GM23338 (cell line): ENCODE measurements around the gene GGA2. TPM values are rescaled to one million over a fixed set of nuclear protein-coding genes. Genes with fewer than 3 reads are reported as not detected.

ENCODE experiments used
- ATAC-seq: fragments of 200-7000 bp; cut with Tn5 transposase; 3 replicates; pipeline ENCODE4 v1.9.1; 2020
- DNase-seq: peaks from one replicate; pipeline ENCODE4 v3.0.0-alpha.2; 2015; ENCODE audit warnings: low spot score
- H2AFZ ChIP-seq: fragments of 200-600 bp; sonication (generic); 2 replicates; pipeline ENCODE4 v1.8.0; 2016; ENCODE audit warnings: antibody characterized with exemption, mild to moderate bottlenecking, moderate library complexity
- H3F3A ChIP-seq: fragments of 200-600 bp; sonication (generic); replicated peaks from 2 replicates; pipeline ENCODE4 v1.8.0; 2017; ENCODE audit warnings: antibody characterized with exemption, mixed run types, low read depth
- H3K27ac ChIP-seq: fragments of 200-600 bp; sonication (generic); 2 replicates; pipeline ENCODE4 v1.6.1; 2016; ENCODE audit warnings: low read depth
- H3K27me3 ChIP-seq: fragments of 200-600 bp; sonication (generic); 2 replicates; pipeline ENCODE4 v1.8.0; 2016; ENCODE audit warnings: mild to moderate bottlenecking, mixed run types, moderate library complexity; ENCODE audit not compliant: insufficient read depth
- H3K36me3 ChIP-seq: fragments of 200-600 bp; sonication (generic); 2 replicates; pipeline ENCODE4 v1.8.0; 2016; ENCODE audit warnings: mild to moderate bottlenecking; ENCODE audit not compliant: insufficient read depth
- H3K4me1 ChIP-seq: fragments of 200-600 bp; sonication (generic); 2 replicates; pipeline ENCODE4 v1.8.0; 2016; ENCODE audit warnings: mild to moderate bottlenecking, moderate library complexity; ENCODE audit not compliant: insufficient read depth
- H3K4me2 ChIP-seq: fragments of 200-600 bp; sonication (generic); 2 replicates; pipeline ENCODE4 v1.7.1; 2017; ENCODE audit warnings: mixed run types
- H3K4me3 ChIP-seq: fragments of 200-600 bp; sonication (generic); 2 replicates; pipeline ENCODE4 v1.6.1; 2016; ENCODE audit warnings: mixed run types
- H3K79me2 ChIP-seq: fragments of 200-600 bp; sonication (generic); replicated peaks from 2 replicates; pipeline ENCODE4 v1.8.0; 2017; ENCODE audit warnings: mild to moderate bottlenecking; ENCODE audit not compliant: insufficient read depth
- H3K9me2 ChIP-seq: fragments of 200-600 bp; sonication (generic); 2 replicates; pipeline ENCODE4 v1.8.0; 2017; ENCODE audit not compliant: insufficient read depth
- H4K20me1 ChIP-seq: fragments of 200-600 bp; sonication (generic); replicated peaks from 2 replicates; pipeline ENCODE4 v1.8.0; 2017; ENCODE audit warnings: mild to moderate bottlenecking; ENCODE audit not compliant: insufficient read depth
- H3K27ac Mint-ChIP-seq: 2 replicates; pipeline ENCODE4 v1.8.0; 2020; ENCODE audit warnings: inconsistent platforms, mild to moderate bottlenecking, moderate library complexity, mixed read lengths
- H3K27me3 Mint-ChIP-seq: 3 replicates; pipeline ENCODE4 v1.8.0; 2022; ENCODE audit warnings: low read depth, mild to moderate bottlenecking, moderate library complexity, mixed read lengths, inconsistent platforms; ENCODE audit not compliant: insufficient read depth, poor library complexity
- H3K36me3 Mint-ChIP-seq: 3 replicates; pipeline ENCODE4 v1.8.0; 2021; ENCODE audit warnings: low read depth, mild to moderate bottlenecking, inconsistent platforms, moderate library complexity, mixed read lengths
- H3K4me1 Mint-ChIP-seq: 3 replicates; pipeline ENCODE4 v1.8.0; 2020; ENCODE audit warnings: mild to moderate bottlenecking, inconsistent platforms, mixed read lengths
- H3K4me3 Mint-ChIP-seq: 3 replicates; pipeline ENCODE4 v1.8.0; 2021; ENCODE audit warnings: moderate library complexity, mild to moderate bottlenecking, inconsistent platforms, mixed read lengths
- H3K9me3 Mint-ChIP-seq: 3 replicates; pipeline ENCODE4 v1.8.0; 2020; ENCODE audit warnings: moderate library complexity, mild to moderate bottlenecking, inconsistent platforms, mixed read lengths
- CREB1 ChIP-seq: fragments of 250-450 bp; sonication (Bioruptor Pico); IDR thresholded peaks from 2 replicates; pipeline ENCODE4 v1.5.0; 2020; ENCODE audit warnings: low read depth, mild to moderate bottlenecking, moderate library complexity
- EZH2 ChIP-seq: fragments of 200-600 bp; sonication (generic); IDR thresholded peaks from one replicate; pipeline ENCODE4 v1.8.0; 2017; ENCODE audit warnings: antibody characterized with exemption, mild to moderate bottlenecking, low read depth; ENCODE audit not compliant: unreplicated experiment
- EZH2phosphoT487 ChIP-seq: fragments of 200-600 bp; sonication (generic); IDR thresholded peaks from one replicate; pipeline ENCODE4 v1.8.1; 2018; ENCODE audit warnings: antibody characterized with exemption; ENCODE audit not compliant: unreplicated experiment
- JUNB ChIP-seq: IDR thresholded peaks from one replicate; pipeline ENCODE4 v1.6.1; 2016; ENCODE audit warnings: antibody characterized with exemption; ENCODE audit not compliant: unreplicated experiment
- NANOG ChIP-seq: IDR thresholded peaks from 2 replicates; pipeline ENCODE4 v1.6.1; 2016; ENCODE audit warnings: antibody characterized with exemption, borderline replicate concordance
- POLR2AphosphoS5 ChIP-seq: IDR thresholded peaks from 2 replicates; pipeline ENCODE4 v1.6.1; 2016; ENCODE audit warnings: antibody characterized with exemption, low read depth
- STAT1 ChIP-seq: IDR thresholded peaks from one replicate; pipeline ENCODE4 v1.6.1; 2016; ENCODE audit warnings: antibody characterized with exemption; ENCODE audit not compliant: unreplicated experiment
- ZNF114 ChIP-seq: fragments of 250-450 bp; sonication (Bioruptor Pico); IDR thresholded peaks from 2 replicates; pipeline ENCODE4 v1.5.0; 2020; ENCODE audit warnings: mild to moderate bottlenecking, moderate library complexity
- ZNF331 ChIP-seq: fragments of 250-450 bp; sonication (Bioruptor Pico); IDR thresholded peaks from 2 replicates; pipeline ENCODE4 v1.5.0; 2020; ENCODE audit warnings: low read depth, mild to moderate bottlenecking, moderate library complexity
- polyA plus RNA-seq: library from polyadenylated mRNA; unstranded; fragments of >200 nt; fragmentation: Nextera tagmentation; extraction: Ambion mirVana; gene quantifications from 2 replicates; pipeline ENCODE4 v1.2.1, GENCODE V29; 2016
- total RNA-seq: library from RNA; depleted of rRNA; stranded (reverse); fragments of >200 nt; shearing (Covaris generic); gene quantifications from 2 replicates; pipeline ENCODE4 v1.2.3, GENCODE V29; 2014
- TF ChIP-seq, protein P1 (sequence below): IDR thresholded peaks from 2 replicates; pipeline ENCODE4 v1.6.1; 2016; ENCODE audit warnings: antibody characterized with exemption
- TF ChIP-seq, protein P2 (sequence below), 2 experiments: fragments of 200-600 bp in 1 of 2; sonication (generic) in 1 of 2; conservative IDR thresholded peaks; 2 replicates each; pipeline versions ENCODE4 v1.5.1 to v1.6.1; 2016 to 2017; ENCODE audit warnings: antibody characterized with exemption in 2 of 2, low read depth in 2 of 2, mild to moderate bottlenecking in 2 of 2, moderate library complexity in 1 of 2
- TF ChIP-seq, protein P3 (sequence below): fragments of 250-450 bp; sonication (Bioruptor Pico); IDR thresholded peaks from 2 replicates; pipeline ENCODE4 v1.5.0; 2020; ENCODE audit warnings: mild to moderate bottlenecking, moderate library complexity
- TF ChIP-seq, protein P4 (sequence below): IDR thresholded peaks from one replicate; pipeline ENCODE4 v1.6.1; 2018; ENCODE audit warnings: antibody characterized with exemption; ENCODE audit not compliant: unreplicated experiment

GGA2 gene
- total and polyA plus RNA-seq, 2 experiments from 2014 or later = 40.3 to 76.6 TPM

DNA sequence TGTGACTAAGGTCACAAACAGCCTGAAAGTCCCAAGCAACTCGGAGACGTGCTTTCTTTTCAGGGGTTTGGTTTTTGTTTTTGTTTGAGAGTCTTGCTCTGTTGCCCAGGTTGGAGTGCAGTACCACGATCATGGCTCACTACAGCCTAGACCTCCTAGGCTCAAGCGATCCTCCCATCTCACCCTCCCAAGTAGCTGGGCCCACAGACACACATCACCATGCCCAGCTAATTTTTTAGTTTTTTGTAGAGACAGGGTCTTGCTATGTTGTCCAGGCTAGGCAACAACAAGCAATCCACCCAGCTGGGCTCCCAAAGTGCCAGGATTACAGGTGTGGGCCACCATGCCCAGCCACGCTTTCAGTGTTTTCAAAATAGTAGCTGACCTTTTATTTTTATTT, 19.8 kb upstream of the GGA2 start:
- no peaks in the 10 kb centered on the region for H3K27me3 ChIP-seq
- no peaks in the 10 kb centered on the region for H3K9me2 ChIP-seq
- DNase-seq = no peak
- H3K79me2 ChIP-seq = no peaks in the 10 kb centered on the region
- no peak overlapping the region for H3K4me3 ChIP-seq
- H3K4me1 ChIP-seq = no peaks in the 10 kb centered on the region
- H3K36me3 ChIP-seq = peaks cover 50% of the 10 kb centered on the region
- Mint-ChIP-seq H3K4me1 (no peaks in the 10 kb centered on the region), H3K36me3 (peaks cover 67% of the 10 kb centered on the region), H3K9me3 (no peaks in the 10 kb centered on the region), H3K4me3 (no peak overlapping the region), H3K27ac (no peak overlapping the region), H3K27me3 (no peaks in the 10 kb centered on the region)
- H3F3A ChIP-seq = no peaks in the 10 kb centered on the region
- no peak overlapping the region for H3K4me2 ChIP-seq
- no peak for TF ChIP-seq ZNF114 (CRISPR knock-in tag)
- TF ChIP-seq, protein P1, sequence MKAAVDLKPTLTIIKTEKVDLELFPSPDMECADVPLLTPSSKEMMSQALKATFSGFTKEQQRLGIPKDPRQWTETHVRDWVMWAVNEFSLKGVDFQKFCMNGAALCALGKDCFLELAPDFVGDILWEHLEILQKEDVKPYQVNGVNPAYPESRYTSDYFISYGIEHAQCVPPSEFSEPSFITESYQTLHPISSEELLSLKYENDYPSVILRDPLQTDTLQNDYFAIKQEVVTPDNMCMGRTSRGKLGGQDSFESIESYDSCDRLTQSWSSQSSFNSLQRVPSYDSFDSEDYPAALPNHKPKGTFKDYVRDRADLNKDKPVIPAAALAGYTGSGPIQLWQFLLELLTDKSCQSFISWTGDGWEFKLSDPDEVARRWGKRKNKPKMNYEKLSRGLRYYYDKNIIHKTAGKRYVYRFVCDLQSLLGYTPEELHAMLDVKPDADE = no peak
- TF ChIP-seq, protein P2, sequence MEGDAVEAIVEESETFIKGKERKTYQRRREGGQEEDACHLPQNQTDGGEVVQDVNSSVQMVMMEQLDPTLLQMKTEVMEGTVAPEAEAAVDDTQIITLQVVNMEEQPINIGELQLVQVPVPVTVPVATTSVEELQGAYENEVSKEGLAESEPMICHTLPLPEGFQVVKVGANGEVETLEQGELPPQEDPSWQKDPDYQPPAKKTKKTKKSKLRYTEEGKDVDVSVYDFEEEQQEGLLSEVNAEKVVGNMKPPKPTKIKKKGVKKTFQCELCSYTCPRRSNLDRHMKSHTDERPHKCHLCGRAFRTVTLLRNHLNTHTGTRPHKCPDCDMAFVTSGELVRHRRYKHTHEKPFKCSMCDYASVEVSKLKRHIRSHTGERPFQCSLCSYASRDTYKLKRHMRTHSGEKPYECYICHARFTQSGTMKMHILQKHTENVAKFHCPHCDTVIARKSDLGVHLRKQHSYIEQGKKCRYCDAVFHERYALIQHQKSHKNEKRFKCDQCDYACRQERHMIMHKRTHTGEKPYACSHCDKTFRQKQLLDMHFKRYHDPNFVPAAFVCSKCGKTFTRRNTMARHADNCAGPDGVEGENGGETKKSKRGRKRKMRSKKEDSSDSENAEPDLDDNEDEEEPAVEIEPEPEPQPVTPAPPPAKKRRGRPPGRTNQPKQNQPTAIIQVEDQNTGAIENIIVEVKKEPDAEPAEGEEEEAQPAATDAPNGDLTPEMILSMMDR (conservative IDR thresholded peaks at IDR 0.05; ENCODE audit: low read depth in 2 of 2) = no peak
- no peak for TF ChIP-seq EZH2phosphoT487
- no peak for TF ChIP-seq NANOG
- TF ChIP-seq STAT1 = no peak
- TF ChIP-seq, protein P3, sequence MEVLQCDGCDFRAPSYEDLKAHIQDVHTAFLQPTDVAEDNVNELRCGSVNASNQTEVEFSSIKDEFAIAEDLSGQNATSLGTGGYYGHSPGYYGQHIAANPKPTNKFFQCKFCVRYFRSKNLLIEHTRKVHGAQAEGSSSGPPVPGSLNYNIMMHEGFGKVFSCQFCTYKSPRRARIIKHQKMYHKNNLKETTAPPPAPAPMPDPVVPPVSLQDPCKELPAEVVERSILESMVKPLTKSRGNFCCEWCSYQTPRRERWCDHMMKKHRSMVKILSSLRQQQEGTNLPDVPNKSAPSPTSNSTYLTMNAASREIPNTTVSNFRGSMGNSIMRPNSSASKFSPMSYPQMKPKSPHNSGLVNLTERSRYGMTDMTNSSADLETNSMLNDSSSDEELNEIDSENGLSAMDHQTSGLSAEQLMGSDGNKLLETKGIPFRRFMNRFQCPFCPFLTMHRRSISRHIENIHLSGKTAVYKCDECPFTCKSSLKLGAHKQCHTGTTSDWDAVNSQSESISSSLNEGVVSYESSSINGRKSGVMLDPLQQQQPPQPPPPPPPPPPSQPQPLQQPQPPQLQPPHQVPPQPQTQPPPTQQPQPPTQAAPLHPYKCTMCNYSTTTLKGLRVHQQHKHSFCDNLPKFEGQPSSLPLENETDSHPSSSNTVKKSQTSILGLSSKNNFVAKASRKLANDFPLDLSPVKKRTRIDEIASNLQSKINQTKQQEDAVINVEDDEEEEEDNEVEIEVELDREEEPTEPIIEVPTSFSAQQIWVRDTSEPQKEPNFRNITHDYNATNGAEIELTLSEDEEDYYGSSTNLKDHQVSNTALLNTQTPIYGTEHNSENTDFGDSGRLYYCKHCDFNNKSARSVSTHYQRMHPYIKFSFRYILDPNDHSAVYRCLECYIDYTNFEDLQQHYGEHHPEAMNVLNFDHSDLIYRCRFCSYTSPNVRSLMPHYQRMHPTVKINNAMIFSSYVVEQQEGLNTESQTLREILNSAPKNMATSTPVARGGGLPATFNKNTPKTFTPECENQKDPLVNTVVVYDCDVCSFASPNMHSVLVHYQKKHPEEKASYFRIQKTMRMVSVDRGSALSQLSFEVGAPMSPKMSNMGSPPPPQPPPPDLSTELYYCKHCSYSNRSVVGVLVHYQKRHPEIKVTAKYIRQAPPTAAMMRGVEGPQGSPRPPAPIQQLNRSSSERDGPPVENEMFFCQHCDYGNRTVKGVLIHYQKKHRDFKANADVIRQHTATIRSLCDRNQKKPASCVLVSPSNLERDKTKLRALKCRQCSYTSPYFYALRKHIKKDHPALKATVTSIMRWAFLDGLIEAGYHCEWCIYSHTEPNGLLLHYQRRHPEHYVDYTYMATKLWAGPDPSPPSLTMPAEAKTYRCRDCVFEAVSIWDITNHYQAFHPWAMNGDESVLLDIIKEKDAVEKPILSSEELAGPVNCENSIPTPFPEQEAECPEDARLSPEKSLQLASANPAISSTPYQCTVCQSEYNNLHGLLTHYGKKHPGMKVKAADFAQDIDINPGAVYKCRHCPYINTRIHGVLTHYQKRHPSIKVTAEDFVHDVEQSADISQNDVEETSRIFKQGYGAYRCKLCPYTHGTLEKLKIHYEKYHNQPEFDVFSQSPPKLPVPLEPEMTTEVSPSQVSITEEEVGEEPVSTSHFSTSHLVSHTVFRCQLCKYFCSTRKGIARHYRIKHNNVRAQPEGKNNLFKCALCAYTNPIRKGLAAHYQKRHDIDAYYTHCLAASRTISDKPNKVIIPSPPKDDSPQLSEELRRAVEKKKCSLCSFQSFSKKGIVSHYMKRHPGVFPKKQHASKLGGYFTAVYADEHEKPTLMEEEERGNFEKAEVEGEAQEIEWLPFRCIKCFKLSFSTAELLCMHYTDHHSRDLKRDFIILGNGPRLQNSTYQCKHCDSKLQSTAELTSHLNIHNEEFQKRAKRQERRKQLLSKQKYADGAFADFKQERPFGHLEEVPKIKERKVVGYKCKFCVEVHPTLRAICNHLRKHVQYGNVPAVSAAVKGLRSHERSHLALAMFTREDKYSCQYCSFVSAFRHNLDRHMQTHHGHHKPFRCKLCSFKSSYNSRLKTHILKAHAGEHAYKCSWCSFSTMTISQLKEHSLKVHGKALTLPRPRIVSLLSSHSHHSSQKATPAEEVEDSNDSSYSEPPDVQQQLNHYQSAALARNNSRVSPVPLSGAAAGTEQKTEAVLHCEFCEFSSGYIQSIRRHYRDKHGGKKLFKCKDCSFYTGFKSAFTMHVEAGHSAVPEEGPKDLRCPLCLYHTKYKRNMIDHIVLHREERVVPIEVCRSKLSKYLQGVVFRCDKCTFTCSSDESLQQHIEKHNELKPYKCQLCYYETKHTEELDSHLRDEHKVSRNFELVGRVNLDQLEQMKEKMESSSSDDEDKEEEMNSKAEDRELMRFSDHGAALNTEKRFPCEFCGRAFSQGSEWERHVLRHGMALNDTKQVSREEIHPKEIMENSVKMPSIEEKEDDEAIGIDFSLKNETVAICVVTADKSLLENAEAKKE = no peak
- TF ChIP-seq POLR2AphosphoS5 = no peak
- TF ChIP-seq, protein P4, sequence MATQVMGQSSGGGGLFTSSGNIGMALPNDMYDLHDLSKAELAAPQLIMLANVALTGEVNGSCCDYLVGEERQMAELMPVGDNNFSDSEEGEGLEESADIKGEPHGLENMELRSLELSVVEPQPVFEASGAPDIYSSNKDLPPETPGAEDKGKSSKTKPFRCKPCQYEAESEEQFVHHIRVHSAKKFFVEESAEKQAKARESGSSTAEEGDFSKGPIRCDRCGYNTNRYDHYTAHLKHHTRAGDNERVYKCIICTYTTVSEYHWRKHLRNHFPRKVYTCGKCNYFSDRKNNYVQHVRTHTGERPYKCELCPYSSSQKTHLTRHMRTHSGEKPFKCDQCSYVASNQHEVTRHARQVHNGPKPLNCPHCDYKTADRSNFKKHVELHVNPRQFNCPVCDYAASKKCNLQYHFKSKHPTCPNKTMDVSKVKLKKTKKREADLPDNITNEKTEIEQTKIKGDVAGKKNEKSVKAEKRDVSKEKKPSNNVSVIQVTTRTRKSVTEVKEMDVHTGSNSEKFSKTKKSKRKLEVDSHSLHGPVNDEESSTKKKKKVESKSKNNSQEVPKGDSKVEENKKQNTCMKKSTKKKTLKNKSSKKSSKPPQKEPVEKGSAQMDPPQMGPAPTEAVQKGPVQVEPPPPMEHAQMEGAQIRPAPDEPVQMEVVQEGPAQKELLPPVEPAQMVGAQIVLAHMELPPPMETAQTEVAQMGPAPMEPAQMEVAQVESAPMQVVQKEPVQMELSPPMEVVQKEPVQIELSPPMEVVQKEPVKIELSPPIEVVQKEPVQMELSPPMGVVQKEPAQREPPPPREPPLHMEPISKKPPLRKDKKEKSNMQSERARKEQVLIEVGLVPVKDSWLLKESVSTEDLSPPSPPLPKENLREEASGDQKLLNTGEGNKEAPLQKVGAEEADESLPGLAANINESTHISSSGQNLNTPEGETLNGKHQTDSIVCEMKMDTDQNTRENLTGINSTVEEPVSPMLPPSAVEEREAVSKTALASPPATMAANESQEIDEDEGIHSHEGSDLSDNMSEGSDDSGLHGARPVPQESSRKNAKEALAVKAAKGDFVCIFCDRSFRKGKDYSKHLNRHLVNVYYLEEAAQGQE = no peak
- no peak for TF ChIP-seq CREB1 (CRISPR knock-in tag)
- no peak for TF ChIP-seq EZH2
- TF ChIP-seq JUNB = no peak
- TF ChIP-seq ZNF331 = no peak
- no peak overlapping the region for H2AFZ ChIP-seq
- ATAC-seq = no peak
- H4K20me1 ChIP-seq = peaks cover 8% of the 10 kb centered on the region; the same call in 1 of the 2 replicates
- H3K27ac ChIP-seq = no peak overlapping the region
